Stimulated activated CD8-positive, alpha-beta memory T cell treated with anti-CD3 and anti-CD28 coated beads, Interleukin-7, amount 100 ng/mL, for 24 hours (primary cell): Measurements from ENCODE around the gene B4GALT6.
A peak's percentile ranks its signal among the peaks of the same experiment; 100 is the strongest.
"Not testable (repeated sequence)": the region's sequence is repeated elsewhere in the genome, so short reads cannot be mapped to it uniquely, and the experiment has no call there.

Experiments
- DNase-seq: peaks from one replicate; pipeline ENCODE4 v3.0.0-alpha.2; 2020; ENCODE audit warnings: low read depth

The B4GALT6 gene

GRCh38 chr18:31684279-31685096 lies at the start of gene B4GALT6:
TSS of gene B4GALT6 (minus strand) at chr18:31684581. CDS start at chr18:31684426, 155 bp downstream.
- no peak for DNase-seq

- no peak for DNase-seq
These were observed 47.2 kb upstream of the B4GALT6 start for GRCh38 chr18:31731628-31732027.

GRCh38 chr18:31729196-31729595 lies 44.8 kb upstream of the B4GALT6 start:
- not testable (repeated sequence) for DNase-seq

GRCh38 chr18:31723990-31724711 lies 39.8 kb upstream of the B4GALT6 start:
- no peak for DNase-seq

GRCh38 chr18:31723639-31723989 lies 39.2 kb upstream of the B4GALT6 start:
- DNase-seq: no peak

GRCh38 chr18:31722369-31722957 lies 38.1 kb upstream of the B4GALT6 start:
- DNase-seq: peak; percentile 62

- no peak for DNase-seq
These were observed 37.2 kb upstream of the B4GALT6 start for GRCh38 chr18:31721601-31722000.

GRCh38 chr18:31720867-31721266 lies 36.5 kb upstream of the B4GALT6 start:
- no peak for DNase-seq

- no peak for DNase-seq
These were observed 35.1 kb upstream of the B4GALT6 start for GRCh38 chr18:31719363-31720006.

- no peak for DNase-seq
These were observed 34.0 kb upstream of the B4GALT6 start for GRCh38 chr18:31718386-31718785.

GRCh38 chr18:31716362-31716761 lies 32.0 kb upstream of the B4GALT6 start:
- DNase-seq: no peak

GRCh38 chr18:31711365-31712172 lies 27.2 kb upstream of the B4GALT6 start:
- no peak for DNase-seq

GRCh38 chr18:31710826-31711225 lies 26.4 kb upstream of the B4GALT6 start:
- no peak for DNase-seq

- DNase-seq: no peak
These were observed 23.4 kb upstream of the B4GALT6 start for GRCh38 chr18:31707815-31708214.

GRCh38 chr18:31702449-31702848 lies 18.1 kb upstream of the B4GALT6 start:
- DNase-seq: no peak

- no peak for DNase-seq
These were observed 17.4 kb upstream of the B4GALT6 start for GRCh38 chr18:31701744-31702143.

- DNase-seq: no peak
These were observed 16.6 kb upstream of the B4GALT6 start for GRCh38 chr18:31700990-31701389.

- DNase-seq: no peak
These were observed 13.2 kb upstream of the B4GALT6 start for GRCh38 chr18:31697351-31698298.

- no peak for DNase-seq
These were observed 11.6 kb upstream of the B4GALT6 start for GRCh38 chr18:31695989-31696388.

GRCh38 chr18:31694297-31694696 lies 9.9 kb upstream of the B4GALT6 start:
- no peak for DNase-seq

- DNase-seq: no peak
These were observed 4.2 kb upstream of the B4GALT6 start for GRCh38 chr18:31688606-31689005.
